KMS-11 (cell line): Measurements from ENCODE around the gene MAML2.

ENCODE experiments used
- H2AFZ ChIP-seq: fragments of 200-600 bp; sonication (generic); 2 replicates; pipeline ENCODE4 v1.6.1; 2016; ENCODE audit warnings: antibody characterized with exemption, mixed run types, low read depth
- H3K27ac ChIP-seq: fragments of 200-600 bp; sonication (generic); 2 replicates; pipeline ENCODE4 v1.6.1; 2016; ENCODE audit warnings: mild to moderate bottlenecking, mixed run types
- H3K27me3 ChIP-seq: fragments of 200-600 bp; sonication (generic); 2 replicates; pipeline ENCODE4 v1.6.1; 2017; ENCODE audit warnings: mild to moderate bottlenecking, low read depth, mixed run types, moderate library complexity; ENCODE audit not compliant: insufficient read depth
- H3K36me3 ChIP-seq: fragments of 200-600 bp; sonication (generic); 2 replicates; pipeline ENCODE4 v1.6.1; 2017; ENCODE audit warnings: mild to moderate bottlenecking, mixed run types; ENCODE audit not compliant: insufficient read depth
- H3K4me1 ChIP-seq: fragments of 200-600 bp; sonication (generic); 2 replicates; pipeline ENCODE4 v1.6.1; 2016; ENCODE audit warnings: mild to moderate bottlenecking, low read depth, mixed run types; ENCODE audit not compliant: poor library complexity, severe bottlenecking
- H3K4me2 ChIP-seq: fragments of 200-600 bp; sonication (generic); 2 replicates; pipeline ENCODE4 v1.7.0; 2016; ENCODE audit warnings: mild to moderate bottlenecking, mixed run types
- H3K4me3 ChIP-seq: fragments of 200-600 bp; sonication (generic); IDR thresholded peaks from 2 replicates; pipeline ENCODE4 v1.6.1; 2017; ENCODE audit warnings: low read depth, low read length, mixed read lengths; ENCODE audit not compliant: insufficient read depth
- H3K79me2 ChIP-seq: fragments of 200-600 bp; sonication (generic); 2 replicates; pipeline ENCODE4 v1.6.1; 2016; ENCODE audit warnings: low read depth, mixed run types; ENCODE audit not compliant: insufficient read depth
- H3K9ac ChIP-seq: fragments of 200-600 bp; sonication (generic); 2 replicates; pipeline ENCODE4 v1.6.1; 2016; ENCODE audit warnings: mild to moderate bottlenecking, mixed run types
- H4K20me1 ChIP-seq: fragments of 200-600 bp; sonication (generic); 2 replicates; pipeline ENCODE4 v1.6.1; 2016; ENCODE audit warnings: mild to moderate bottlenecking, mixed run types; ENCODE audit not compliant: insufficient read depth
- TF ChIP-seq, protein P1 (sequence below): fragments of 200-600 bp; sonication (generic); conservative IDR thresholded peaks from 2 replicates; pipeline ENCODE4 v1.6.1; 2017; ENCODE audit warnings: low read depth, mild to moderate bottlenecking, antibody characterized with exemption, low read length, moderate library complexity, mixed read lengths

Gene MAML2

DNA sequence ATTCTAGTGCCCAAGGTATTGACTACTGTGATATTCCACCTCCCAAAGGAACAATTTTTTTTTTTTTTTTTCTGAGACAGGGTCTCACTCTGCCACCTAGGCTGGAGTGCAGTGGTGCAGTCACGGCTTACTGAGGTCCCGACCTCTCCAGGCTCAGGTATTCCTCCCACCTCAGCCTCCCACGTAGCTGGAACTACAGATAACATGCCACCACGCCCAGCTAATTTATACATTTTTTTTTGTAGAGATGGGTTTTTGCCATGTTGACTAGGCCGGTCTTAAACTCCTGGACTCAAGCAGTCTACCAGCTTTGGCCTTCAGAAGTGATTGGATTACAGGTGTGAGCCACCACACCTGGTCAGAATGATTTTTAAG is 33.4 kb downstream of the MAML2 start:
- no peak overlapping the region for H3K27ac ChIP-seq
- no peaks in the 10 kb centered on the region for H4K20me1 ChIP-seq
- no peak overlapping the region for H3K4me2 ChIP-seq
- no peak overlapping the region for H3K9ac ChIP-seq
- no peak overlapping the region for H3K4me3 ChIP-seq
- H2AFZ ChIP-seq = no peak overlapping the region
- H3K79me2 ChIP-seq = no peaks in the 10 kb centered on the region
- TF ChIP-seq, protein P1, sequence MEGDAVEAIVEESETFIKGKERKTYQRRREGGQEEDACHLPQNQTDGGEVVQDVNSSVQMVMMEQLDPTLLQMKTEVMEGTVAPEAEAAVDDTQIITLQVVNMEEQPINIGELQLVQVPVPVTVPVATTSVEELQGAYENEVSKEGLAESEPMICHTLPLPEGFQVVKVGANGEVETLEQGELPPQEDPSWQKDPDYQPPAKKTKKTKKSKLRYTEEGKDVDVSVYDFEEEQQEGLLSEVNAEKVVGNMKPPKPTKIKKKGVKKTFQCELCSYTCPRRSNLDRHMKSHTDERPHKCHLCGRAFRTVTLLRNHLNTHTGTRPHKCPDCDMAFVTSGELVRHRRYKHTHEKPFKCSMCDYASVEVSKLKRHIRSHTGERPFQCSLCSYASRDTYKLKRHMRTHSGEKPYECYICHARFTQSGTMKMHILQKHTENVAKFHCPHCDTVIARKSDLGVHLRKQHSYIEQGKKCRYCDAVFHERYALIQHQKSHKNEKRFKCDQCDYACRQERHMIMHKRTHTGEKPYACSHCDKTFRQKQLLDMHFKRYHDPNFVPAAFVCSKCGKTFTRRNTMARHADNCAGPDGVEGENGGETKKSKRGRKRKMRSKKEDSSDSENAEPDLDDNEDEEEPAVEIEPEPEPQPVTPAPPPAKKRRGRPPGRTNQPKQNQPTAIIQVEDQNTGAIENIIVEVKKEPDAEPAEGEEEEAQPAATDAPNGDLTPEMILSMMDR = no peak
- no peaks in the 10 kb centered on the region for H3K36me3 ChIP-seq
- no peaks in the 10 kb centered on the region for H3K4me1 ChIP-seq
- H3K27me3 ChIP-seq = no peaks in the 10 kb centered on the region

DNA sequence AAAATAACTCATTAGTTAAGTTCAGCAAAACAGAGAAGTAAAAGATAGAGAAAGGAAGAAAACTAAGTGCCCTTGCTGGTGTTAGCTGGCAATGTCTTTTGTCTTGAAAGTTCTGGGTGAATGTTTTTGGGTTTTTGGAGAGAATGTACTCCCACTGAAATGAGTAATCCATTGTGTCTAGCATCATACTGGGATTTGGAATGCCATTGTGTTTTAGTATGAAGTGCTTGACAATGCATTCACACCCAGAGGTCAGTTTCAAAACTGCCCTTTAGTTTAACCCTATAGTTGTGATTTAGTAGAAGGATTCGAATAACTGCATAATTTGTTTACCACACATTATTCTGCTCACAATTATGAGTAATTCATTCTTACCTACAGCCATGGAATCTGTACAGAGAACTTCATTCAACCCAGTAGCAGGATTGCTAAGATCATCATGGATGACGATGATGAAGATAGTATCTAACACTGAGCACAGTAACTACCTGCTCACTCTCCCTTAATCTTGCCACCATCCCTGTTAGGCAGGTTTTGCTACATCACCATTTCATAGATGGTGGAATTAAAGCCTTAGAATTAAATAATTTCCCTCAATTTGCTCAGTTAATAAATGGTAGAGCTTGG is 33.9 kb downstream of the MAML2 start:
- Histone ChIP-seq H3K4me2 (no peak overlapping the region), H3K36me3 (no peaks in the 10 kb centered on the region), H4K20me1 (no peaks in the 10 kb centered on the region), H3K4me3 (no peak overlapping the region), H2AFZ (no peak overlapping the region), H3K4me1 (no peaks in the 10 kb centered on the region), H3K27ac (no peak overlapping the region), H3K9ac (no peak overlapping the region), H3K79me2 (no peaks in the 10 kb centered on the region), H3K27me3 (no peaks in the 10 kb centered on the region)
- TF ChIP-seq, protein P1 = no peak

DNA sequence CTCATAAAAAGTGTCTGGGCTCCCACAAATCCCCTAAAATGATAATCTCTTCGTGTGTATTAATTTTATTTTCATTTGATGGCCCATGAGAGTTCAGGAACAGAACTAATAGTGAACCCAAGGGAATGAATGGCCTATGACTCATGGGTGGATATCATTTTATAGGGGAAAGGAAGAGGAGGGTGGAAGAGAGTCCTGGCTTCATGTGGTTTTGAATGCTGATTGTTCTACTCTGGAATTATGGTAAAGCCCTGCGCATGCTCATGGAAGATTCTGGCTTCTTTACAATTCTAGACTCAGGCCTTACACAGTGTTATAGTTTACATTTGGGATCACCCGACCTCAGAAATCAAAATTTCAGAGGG is 35.2 kb downstream of the MAML2 start:
- H3K79me2 ChIP-seq = no peaks in the 10 kb centered on the region

DNA sequence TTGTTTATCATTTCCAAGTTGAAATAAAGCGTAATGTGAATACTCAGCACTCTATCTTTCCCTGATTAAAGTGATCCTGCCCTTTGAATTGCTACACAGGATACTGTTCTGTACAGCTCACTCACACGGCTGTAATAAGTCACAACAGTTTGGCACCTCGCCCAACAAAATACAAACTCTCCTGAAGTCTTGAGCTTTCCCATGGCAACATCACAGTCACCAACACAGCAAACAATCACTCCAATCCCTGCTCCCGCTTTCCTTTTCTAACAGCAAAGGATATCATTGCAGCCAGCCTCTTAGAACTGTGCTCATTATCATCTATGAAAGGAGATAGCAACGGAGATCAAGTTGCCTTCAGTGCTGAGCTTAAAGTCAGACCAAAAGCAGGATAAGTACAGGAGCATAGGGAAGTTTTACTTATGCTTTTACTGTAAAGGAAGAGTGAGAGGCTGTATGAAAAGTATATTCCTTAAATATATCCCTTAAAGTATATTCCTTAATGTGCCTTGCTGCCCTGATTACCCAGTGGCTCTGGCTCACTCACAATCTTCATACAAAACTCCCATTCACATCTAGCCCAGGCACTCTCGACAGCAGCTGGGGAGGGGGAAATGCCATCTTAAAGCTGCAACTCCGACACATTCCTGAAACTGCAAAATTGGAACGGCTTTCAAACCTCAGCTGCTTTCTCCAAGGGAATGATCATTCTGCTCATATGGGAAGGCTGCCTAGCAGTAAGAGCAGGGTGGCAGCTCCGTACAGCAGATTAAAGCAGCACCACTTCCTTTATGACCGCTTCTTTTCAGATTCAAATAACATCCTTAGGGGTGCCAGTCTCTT is 35.8 kb downstream of the MAML2 start:
- Histone ChIP-seq H3K27ac (no peak overlapping the region), H3K36me3 (no peaks in the 10 kb centered on the region), H3K4me2 (no peak overlapping the region), H4K20me1 (no peaks in the 10 kb centered on the region), H3K4me1 (no peaks in the 10 kb centered on the region), H3K4me3 (no peak overlapping the region), H3K27me3 (no peaks in the 10 kb centered on the region), H2AFZ (no peak overlapping the region), H3K9ac (no peak overlapping the region), H3K79me2 (no peaks in the 10 kb centered on the region)
- TF ChIP-seq, protein P1 = no peak

More for the DNA sequence above, 35.2 kb downstream of the MAML2 start:
- H3K27ac ChIP-seq = no peak overlapping the region
- no peak overlapping the region for H2AFZ ChIP-seq
- H3K4me2 ChIP-seq = no peak overlapping the region
- no peak overlapping the region for H3K9ac ChIP-seq
- no peaks in the 10 kb centered on the region for H3K36me3 ChIP-seq
- H3K4me3 ChIP-seq = no peak overlapping the region
- no peaks in the 10 kb centered on the region for H3K27me3 ChIP-seq
- H4K20me1 ChIP-seq = no peaks in the 10 kb centered on the region
- no peaks in the 10 kb centered on the region for H3K4me1 ChIP-seq
- TF ChIP-seq, protein P1 = no peak
